Measurements from ENCODE around the gene BAZ1B.

DNA sequence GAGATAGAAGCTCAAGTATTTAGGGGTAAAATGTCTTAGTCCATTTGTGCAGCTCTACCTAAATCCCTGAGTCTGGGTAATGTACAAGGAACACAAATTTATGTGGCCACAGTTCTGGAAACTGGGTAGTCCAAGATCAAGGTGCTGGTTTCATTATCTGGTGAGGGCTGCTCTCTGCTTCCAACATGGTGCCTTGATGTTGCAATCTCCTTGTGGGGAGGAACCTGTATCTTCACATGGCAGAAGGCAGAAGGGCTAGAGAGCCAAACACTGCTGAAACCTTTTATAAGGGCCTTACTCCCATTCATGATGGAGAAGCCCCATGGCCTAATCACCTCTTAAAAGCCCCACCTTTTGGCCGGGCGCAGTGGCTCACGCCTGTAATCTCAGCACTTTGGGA lies 8.7 kb upstream of the BAZ1B start:
- TF ChIP-seq GLI4 (tag by site-specific recombination; IDR thresholded peaks at IDR 0.05), result no peak
- TF ChIP-seq, protein P1, sequence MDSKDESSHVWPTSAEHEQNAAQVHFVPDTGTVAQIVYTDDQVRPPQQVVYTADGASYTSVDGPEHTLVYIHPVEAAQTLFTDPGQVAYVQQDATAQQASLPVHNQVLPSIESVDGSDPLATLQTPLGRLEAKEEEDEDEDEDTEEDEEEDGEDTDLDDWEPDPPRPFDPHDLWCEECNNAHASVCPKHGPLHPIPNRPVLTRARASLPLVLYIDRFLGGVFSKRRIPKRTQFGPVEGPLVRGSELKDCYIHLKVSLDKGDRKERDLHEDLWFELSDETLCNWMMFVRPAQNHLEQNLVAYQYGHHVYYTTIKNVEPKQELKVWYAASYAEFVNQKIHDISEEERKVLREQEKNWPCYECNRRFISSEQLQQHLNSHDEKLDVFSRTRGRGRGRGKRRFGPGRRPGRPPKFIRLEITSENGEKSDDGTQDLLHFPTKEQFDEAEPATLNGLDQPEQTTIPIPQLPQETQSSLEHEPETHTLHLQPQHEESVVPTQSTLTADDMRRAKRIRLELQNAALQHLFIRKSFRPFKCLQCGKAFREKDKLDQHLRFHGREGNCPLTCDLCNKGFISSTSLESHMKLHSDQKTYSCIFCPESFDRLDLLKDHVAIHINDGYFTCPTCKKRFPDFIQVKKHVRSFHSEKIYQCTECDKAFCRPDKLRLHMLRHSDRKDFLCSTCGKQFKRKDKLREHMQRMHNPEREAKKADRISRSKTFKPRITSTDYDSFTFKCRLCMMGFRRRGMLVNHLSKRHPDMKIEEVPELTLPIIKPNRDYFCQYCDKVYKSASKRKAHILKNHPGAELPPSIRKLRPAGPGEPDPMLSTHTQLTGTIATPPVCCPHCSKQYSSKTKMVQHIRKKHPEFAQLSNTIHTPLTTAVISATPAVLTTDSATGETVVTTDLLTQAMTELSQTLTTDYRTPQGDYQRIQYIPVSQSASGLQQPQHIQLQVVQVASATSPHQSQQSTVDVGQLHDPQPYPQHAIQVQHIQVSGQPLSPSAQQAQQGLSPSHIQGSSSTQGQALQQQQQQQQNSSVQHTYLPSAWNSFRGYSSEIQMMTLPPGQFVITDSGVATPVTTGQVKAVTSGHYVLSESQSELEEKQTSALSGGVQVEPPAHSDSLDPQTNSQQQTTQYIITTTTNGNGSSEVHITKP (tag by site-specific recombination; IDR thresholded peaks at IDR 0.05), result no peak

All from HEK293 (cell line).